H1 (cell line): ENCODE measurements around the gene GPC3. TPM values are rescaled to one million over a fixed set of nuclear protein-coding genes. Genes with fewer than 3 reads are reported as not detected.

Experiments used
- CTCF ChIA-PET: fragments of 300-600 bp; sonication (Branson Sonifier 250); formaldehyde crosslinking; loops from one replicate; lab custom pipeline; 2021; ENCODE audit not compliant: partially characterized antibody; lab: Charles Lee
- POLR2A ChIA-PET: fragments of 300-600 bp; sonication (Branson Sonifier 250); formaldehyde crosslinking; loops from one replicate; lab custom pipeline; 2021; ENCODE audit warnings: inconsistent platforms; ENCODE audit not compliant: partially characterized antibody; lab: Charles Lee
- DNase-seq, 2 experiments: peaks; one replicate each; pipeline versions ENCODE4 v3.0.0 to v3.0.0-alpha.2; 2010 to 2022; ENCODE audit warnings: low spot score in 2 of 2, low read depth in 1 of 2, mixed read lengths in 1 of 2
- FAIRE-seq: peaks from 2 replicates; lab custom pipeline; 2011; peaks lifted over from hg19 to GRCh38; lab: Jason Lieb, UNC
- H2AFZ ChIP-seq: 2 replicates; pipeline ENCODE4 v1.8.1; 2012; ENCODE audit warnings: low read length, inconsistent platforms
- H2AK5ac ChIP-seq: 2 replicates; pipeline ENCODE4 v1.6.1; 2013; ENCODE audit warnings: low read depth, low read length
- H2BK120ac ChIP-seq: replicated peaks from 2 replicates; pipeline ENCODE3; 2013; ENCODE audit warnings: low read depth, low read length, inconsistent platforms
- H2BK12ac ChIP-seq: 2 replicates; pipeline ENCODE4 v1.6.1; 2013; ENCODE audit warnings: low read depth, low read length
- H2BK15ac ChIP-seq: 2 replicates; pipeline ENCODE4 v1.6.1; 2013; ENCODE audit warnings: low read length
- H2BK20ac ChIP-seq: 2 replicates; pipeline ENCODE4 v1.6.1; 2013; ENCODE audit warnings: low read length
- H2BK5ac ChIP-seq: 2 replicates; pipeline ENCODE4 v1.6.1; 2013; ENCODE audit warnings: low read depth, low read length
- H3K14ac ChIP-seq: 2 replicates; pipeline ENCODE4 v1.6.1; 2013; ENCODE audit warnings: inconsistent platforms; ENCODE audit not compliant: insufficient read length
- H3K18ac ChIP-seq: 2 replicates; pipeline ENCODE4 v1.6.1; 2013; ENCODE audit warnings: low read length; ENCODE audit errors: extremely low read depth
- H3K23ac ChIP-seq: 2 replicates; pipeline ENCODE4 v1.6.1; 2013; ENCODE audit warnings: inconsistent platforms; ENCODE audit not compliant: insufficient read length
- H3K23me2 ChIP-seq: 2 replicates; pipeline ENCODE4 v1.6.1; 2013; ENCODE audit warnings: low read depth, low read length
- H3K27ac ChIP-seq: 2 replicates; pipeline ENCODE4 v1.6.1; 2011; ENCODE audit warnings: low read depth, low read length, inconsistent platforms
- H3K27me3 ChIP-seq, 4 experiments: replicated peaks in 1 of 4; 1 replicate in 1 of 4; 2 replicates in 3 of 4; pipeline versions ENCODE4 v1.6.1 to v1.8.1; 2011 to 2013; ENCODE audit warnings: low read length in 3 of 4, mild to moderate bottlenecking in 3 of 4, inconsistent platforms in 2 of 4, mixed read lengths in 2 of 4, moderate library complexity in 1 of 4; ENCODE audit not compliant: control insufficient read depth in 3 of 4, insufficient read depth in 3 of 4; ENCODE audit errors: extremely low read depth in 1 of 4
- H3K36me3 ChIP-seq, 4 experiments: 2 replicates each; pipeline versions ENCODE4 v1.6.1 to v1.8.1; 2011 to 2013; ENCODE audit warnings: mild to moderate bottlenecking in 4 of 4, low read length in 3 of 4, moderate library complexity in 2 of 4, control low read depth in 1 of 4, inconsistent platforms in 1 of 4; ENCODE audit not compliant: insufficient read depth in 4 of 4, control insufficient read depth in 2 of 4
- H3K4ac ChIP-seq: replicated peaks from 2 replicates; pipeline ENCODE3; 2013; ENCODE audit warnings: low read length, low read depth, mixed read lengths, inconsistent platforms; ENCODE audit not compliant: insufficient read length
- H3K4me1 ChIP-seq, 4 experiments: replicated peaks in 1 of 4; 1 replicate in 1 of 4; 2 replicates in 3 of 4; pipeline versions ENCODE4 v1.6.1 to v1.8.1; 2011 to 2013; ENCODE audit warnings: low read length in 3 of 4, inconsistent platforms in 2 of 4, mixed read lengths in 1 of 4; ENCODE audit not compliant: insufficient read depth in 4 of 4, control insufficient read depth in 3 of 4
- H3K4me2 ChIP-seq, 2 experiments: 2 replicates each; pipeline versions ENCODE4 v1.6.1 to v1.8.1; 2011 to 2013; ENCODE audit warnings: low read depth in 2 of 2, low read length in 2 of 2, control low read depth in 1 of 2, inconsistent platforms in 1 of 2, mild to moderate bottlenecking in 1 of 2; ENCODE audit not compliant: insufficient read depth in 1 of 2
- H3K4me3 ChIP-seq, 4 experiments: fragments of 200-600, 300-600 bp in 1 of 4; sonication (generic), shearing (Covaris generic), sonication (Bioruptor Twin) in 1 of 4; 2 replicates each; pipeline versions ENCODE4 v1.5.1 to v1.8.1; 2011 to 2016; ENCODE audit warnings: low read length in 4 of 4, low read depth in 3 of 4, control low read depth in 2 of 4, inconsistent platforms in 2 of 4, mild to moderate bottlenecking in 2 of 4, mixed read lengths in 1 of 4, moderate library complexity in 1 of 4; ENCODE audit not compliant: insufficient read depth in 2 of 4; ENCODE audit errors: extremely low read depth in 1 of 4
- H3K56ac ChIP-seq: replicated peaks from 2 replicates; pipeline ENCODE3; 2013; ENCODE audit warnings: low read depth, mild to moderate bottlenecking, mixed read lengths, low read length, inconsistent platforms; ENCODE audit not compliant: insufficient read length
- H3K79me1 ChIP-seq: 2 replicates; pipeline ENCODE4 v1.6.1; 2013; ENCODE audit warnings: low read depth, low read length, control low read depth
- H3K79me2 ChIP-seq, 2 experiments: 2 replicates each; pipeline versions ENCODE4 v1.6.1 to v1.8.1; 2012 to 2013; ENCODE audit warnings: low read length in 2 of 2, mild to moderate bottlenecking in 2 of 2, inconsistent platforms in 1 of 2; ENCODE audit not compliant: insufficient read depth in 2 of 2, control insufficient read depth in 1 of 2
- H3K9ac ChIP-seq, 4 experiments: replicated peaks in 1 of 4; 1 replicate in 1 of 4; 2 replicates in 3 of 4; pipeline versions ENCODE4 v1.6.1 to v1.8.1; 2011 to 2013; ENCODE audit warnings: low read depth in 3 of 4, low read length in 3 of 4, control low read depth in 2 of 4, mild to moderate bottlenecking in 2 of 4, moderate library complexity in 2 of 4, inconsistent platforms in 1 of 4; ENCODE audit errors: extremely low read depth in 1 of 4
- H3K9me3 ChIP-seq, 2 experiments: 2 replicates each; pipeline versions ENCODE4 v1.6.1 to v1.8.1; 2012 to 2013; ENCODE audit warnings: mild to moderate bottlenecking in 2 of 2, moderate library complexity in 2 of 2, control low read depth in 1 of 2, inconsistent platforms in 1 of 2, low read depth in 1 of 2, low read length in 1 of 2, mixed read lengths in 1 of 2; ENCODE audit not compliant: insufficient read depth in 2 of 2
- H4K20me1 ChIP-seq, 2 experiments: replicated peaks in 1 of 2; 2 replicates each; pipeline versions ENCODE3 to v1.8.1; 2011 to 2013; ENCODE audit warnings: inconsistent platforms in 2 of 2, low read length in 2 of 2, mild to moderate bottlenecking in 1 of 2; ENCODE audit not compliant: insufficient read depth in 2 of 2, control insufficient read depth in 1 of 2
- H4K5ac ChIP-seq: 2 replicates; pipeline ENCODE4 v1.6.1; 2013; ENCODE audit warnings: low read length, low read depth, mixed read lengths, inconsistent platforms; ENCODE audit not compliant: insufficient read length
- H4K8ac ChIP-seq: 2 replicates; pipeline ENCODE4 v1.8.0; 2013; ENCODE audit warnings: mild to moderate bottlenecking, moderate library complexity, low read length, inconsistent platforms; ENCODE audit not compliant: insufficient read depth; ENCODE audit errors: extremely low read depth
- H4K91ac ChIP-seq: replicated peaks from 2 replicates; pipeline ENCODE3; 2013; ENCODE audit warnings: low read length, mixed read lengths, inconsistent platforms; ENCODE audit not compliant: insufficient read length
- SRF ChIP-seq: IDR thresholded peaks from 2 replicates; pipeline ENCODE4 v1.6.1; 2011; ENCODE audit warnings: mild to moderate bottlenecking, low read depth, low read length, moderate library complexity
- WGBS, 2 experiments: shearing (Covaris generic) in 1 of 2; methylation state at CpG; one replicate each; pipeline versions ENCODE4 v1.1.6 to v1.1.7; 2013 to 2015; ENCODE audit warnings: low lambda C conversion rate in 2 of 2, mixed read lengths in 2 of 2, inconsistent platforms in 1 of 2, low coverage in 1 of 2, missing lambda C conversion rate in 1 of 2; ENCODE audit not compliant: insufficient replicate concordance in 2 of 2, insufficient coverage in 1 of 2, insufficient read length in 1 of 2; ENCODE audit errors: extremely low coverage in 1 of 2, missing lambda C conversion rate in 1 of 2; 5-methylcytosine and 5-hydroxymethylcytosine counted together
- polyA plus RNA-seq, 7 experiments: library from polyadenylated mRNA; depleted of rRNA in 3 of 7; stranded (reverse) in 5 of 7; unstranded in 2 of 7; fragments of >200 nt in 5 of 7; fragments of 200-250 nt in 2 of 7; gene quantifications; 1 replicate in 5 of 7; 2 replicates in 1 of 7; 4 replicates in 1 of 7; pipeline versions ENCODE4 v1.2.1 to v1.2.3, GENCODE V29; 2011 to 2013; ENCODE audit warnings: missing spikeins in 2 of 7, mixed read lengths in 2 of 7
- total RNA-seq: library from RNA; stranded (reverse); fragmentation: NEBNext Ultra II Directional; extraction: Animal tissue kit (Norgen Biotek cat#: 25700); gene quantifications from 2 replicates; pipeline ENCODE4 v1.2.1, GENCODE V29; 2021

The GPC3 gene
- total and polyA plus RNA-seq, 2 of the 8 experiments (the other 6 are each of a cell fraction or from before 2014, with no cell fraction given) = 64.8 to 71.9 TPM

DNA sequence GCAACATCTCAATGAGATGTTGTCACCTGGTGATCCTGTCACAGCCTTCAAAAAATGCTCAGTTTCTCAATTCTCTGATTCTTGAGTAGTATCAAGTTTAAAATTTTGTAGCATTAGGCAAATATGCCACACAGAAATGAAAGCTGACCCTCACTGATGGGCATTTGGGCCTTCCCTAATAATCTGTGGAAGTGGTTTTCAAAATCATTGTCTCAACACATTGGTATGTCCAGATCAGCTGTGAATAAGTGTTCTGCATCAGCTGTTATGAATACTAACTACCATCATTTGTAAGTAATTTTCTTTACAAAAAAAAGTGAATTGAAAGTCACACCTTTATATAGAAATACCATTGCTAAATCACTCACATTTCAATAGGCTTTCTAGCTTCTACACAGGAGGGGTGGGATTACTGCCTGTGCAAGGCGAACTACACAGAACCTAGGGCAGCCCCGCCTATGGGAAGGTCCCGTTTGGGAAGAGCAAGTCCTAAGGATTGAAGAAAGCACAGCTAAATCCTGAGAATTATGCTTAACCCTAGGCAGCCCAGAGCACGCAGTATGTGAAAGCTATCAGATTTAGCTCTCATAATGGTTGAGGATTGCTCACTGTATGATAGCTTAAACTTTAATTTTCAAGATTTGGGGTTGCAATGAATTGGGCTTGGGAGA lies 73.4 kb downstream of the GPC3 start:
- H3K9me3 ChIP-seq = no peaks in the 10 kb centered on the region
- no peak overlapping the region for H3K9ac ChIP-seq
- H2BK20ac ChIP-seq = no peak overlapping the region
- FAIRE-seq = peak; percentile 75
- H2BK5ac ChIP-seq = no peak overlapping the region
- TF ChIP-seq SRF = no peak
- TF ChIP-seq, all 59 proteins: peak for 0
- Histone ChIP-seq H3K23ac (no peak overlapping the region), H4K5ac (no peak overlapping the region), H3K79me2 (no peaks in the 10 kb centered on the region), H3K4me1 (peaks cover 0 to 8% (median 3%) of the 10 kb centered on the region in 4 experiments; a peak in 6 of 7 replicates), H2AK5ac (no peak overlapping the region), H2AFZ (no peak overlapping the region), H3K14ac (no peak overlapping the region), H3K27ac (no peak overlapping the region), H2BK120ac (no peak overlapping the region), H3K18ac (no peak overlapping the region), H3K56ac (no peak overlapping the region), H3K4ac (no peak overlapping the region), H3K79me1 (no peaks in the 10 kb centered on the region), H3K27me3 (no peaks in the 10 kb centered on the region), H2BK12ac (no peak overlapping the region), H4K20me1 (no peaks in the 10 kb centered on the region), H3K23me2 (no peaks in the 10 kb centered on the region), H3K4me3 (no peak overlapping the region), H2BK15ac (no peak overlapping the region), H4K8ac (no peak overlapping the region), H3K4me2 (peak overlapping the region in 1 of 2 experiments; percentile 7; a peak in 1 of 4 replicates), H4K91ac (no peak overlapping the region), H3K36me3 (no peaks in the 10 kb centered on the region; a peak in 1 of 8 replicates)
- DNase-seq = no peak
- WGBS, 2 experiments = 69% methylated on average over 4 of the region's 4 CpGs; no CpG with 5 or more reads in 1 of the 2 experiments
- ChIA-PET CTCF (interaction anchor here (0.7 to 1.9 kb wide), 6 partner anchors 9 to 58 kb away, joined by 3 to 7 read pairs (median 4); no protein-coding TSS in a partner anchor), POLR2A (no interaction called here)
